GM19193 (cell line): ENCODE measurements around the gene ERN2.

Experiments used
- POLR2A ChIP-seq: IDR thresholded peaks from 4 replicates; pipeline ENCODE4 v1.6.1; 2011; ENCODE audit not compliant: insufficient read depth, insufficient read length; ENCODE audit errors: extremely low read depth

Gene ERN2

DNA sequence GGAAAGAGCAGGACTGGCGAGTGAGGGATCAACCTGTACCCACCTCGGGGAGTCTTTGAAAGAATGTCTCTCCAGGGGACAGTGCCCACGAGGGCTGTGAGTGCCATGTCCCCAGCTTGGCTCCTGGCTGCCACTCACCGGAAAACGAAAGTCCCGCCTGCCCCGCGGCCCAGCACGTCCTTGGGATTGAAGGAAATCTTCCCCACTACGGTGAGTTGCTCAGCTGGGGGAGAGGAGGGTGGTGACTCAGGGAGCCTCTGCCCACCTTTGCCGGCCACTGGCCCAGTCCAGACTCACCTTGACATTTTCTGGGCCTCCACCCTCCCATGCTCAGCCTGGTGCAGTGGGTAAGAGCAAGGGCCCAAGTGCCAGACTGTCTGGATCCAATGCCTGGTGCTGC, 17.3 kb downstream of the ERN2 start:
- TF ChIP-seq POLR2A: no peak

GRCh38 chr16:23694644-23695373, 18.2 kb downstream of the ERN2 start:
- TF ChIP-seq POLR2A: no peak

DNA sequence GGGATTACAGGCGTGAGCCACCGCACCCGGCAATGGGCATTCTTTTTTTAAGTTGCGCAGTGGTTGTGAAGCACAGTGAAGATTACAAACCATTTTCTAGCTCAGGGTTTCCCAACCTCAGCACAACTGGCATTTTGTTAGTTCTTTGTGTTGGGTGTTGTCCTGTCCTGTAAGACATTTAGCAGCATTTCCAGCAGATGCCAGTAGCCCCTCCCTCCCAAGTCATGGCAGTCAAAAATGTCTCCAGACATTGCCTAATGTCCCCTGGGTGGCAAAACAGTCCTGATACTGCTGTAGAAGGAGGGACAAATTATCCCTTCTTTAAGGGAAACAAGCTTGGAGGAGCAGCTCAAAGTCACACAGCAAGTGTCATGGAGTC, 18.8 kb downstream of the ERN2 start:
- TF ChIP-seq POLR2A: no peak

GRCh38 chr16:23692190-23692837, 20.7 kb downstream of the ERN2 start:
- no peak for TF ChIP-seq POLR2A

DNA sequence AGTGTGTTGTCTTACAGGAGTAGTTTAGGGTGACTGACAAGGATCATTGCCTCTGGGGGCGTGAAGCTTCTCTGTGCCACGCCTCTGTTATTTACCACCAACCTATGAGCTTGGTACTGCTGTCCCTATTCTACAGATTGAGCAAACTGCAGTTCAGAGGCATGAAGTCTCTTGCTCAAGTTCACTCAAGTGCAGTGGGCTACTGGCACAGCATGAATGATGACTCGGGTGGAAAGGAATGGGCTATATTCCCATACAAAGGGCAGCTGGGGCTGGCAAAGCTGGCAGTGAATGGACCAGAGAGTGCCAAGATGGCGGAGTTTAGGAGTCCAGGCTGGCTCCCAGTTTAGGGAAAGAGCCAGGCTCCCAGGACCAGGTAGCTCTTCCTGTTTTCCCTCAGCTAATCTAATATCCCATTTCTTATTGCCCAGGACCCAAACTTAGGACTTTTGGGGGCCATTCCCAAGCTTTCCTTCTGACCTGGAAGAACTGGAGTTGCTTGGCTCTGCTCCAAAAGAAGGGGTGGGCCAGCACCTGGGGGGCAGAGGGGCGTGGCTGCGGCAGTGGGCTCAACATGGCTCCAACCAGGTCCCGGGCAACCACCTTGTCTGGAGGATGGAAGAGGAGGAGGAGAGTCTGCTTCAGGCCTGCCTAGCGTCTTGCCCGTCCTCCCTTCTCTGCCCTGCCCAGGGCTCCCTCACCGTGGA, 21.4 kb downstream of the ERN2 start:
- no peak for TF ChIP-seq POLR2A

GRCh38 chr16:23690771-23691482, 22.1 kb downstream of the ERN2 start:
- TF ChIP-seq POLR2A: no peak

DNA sequence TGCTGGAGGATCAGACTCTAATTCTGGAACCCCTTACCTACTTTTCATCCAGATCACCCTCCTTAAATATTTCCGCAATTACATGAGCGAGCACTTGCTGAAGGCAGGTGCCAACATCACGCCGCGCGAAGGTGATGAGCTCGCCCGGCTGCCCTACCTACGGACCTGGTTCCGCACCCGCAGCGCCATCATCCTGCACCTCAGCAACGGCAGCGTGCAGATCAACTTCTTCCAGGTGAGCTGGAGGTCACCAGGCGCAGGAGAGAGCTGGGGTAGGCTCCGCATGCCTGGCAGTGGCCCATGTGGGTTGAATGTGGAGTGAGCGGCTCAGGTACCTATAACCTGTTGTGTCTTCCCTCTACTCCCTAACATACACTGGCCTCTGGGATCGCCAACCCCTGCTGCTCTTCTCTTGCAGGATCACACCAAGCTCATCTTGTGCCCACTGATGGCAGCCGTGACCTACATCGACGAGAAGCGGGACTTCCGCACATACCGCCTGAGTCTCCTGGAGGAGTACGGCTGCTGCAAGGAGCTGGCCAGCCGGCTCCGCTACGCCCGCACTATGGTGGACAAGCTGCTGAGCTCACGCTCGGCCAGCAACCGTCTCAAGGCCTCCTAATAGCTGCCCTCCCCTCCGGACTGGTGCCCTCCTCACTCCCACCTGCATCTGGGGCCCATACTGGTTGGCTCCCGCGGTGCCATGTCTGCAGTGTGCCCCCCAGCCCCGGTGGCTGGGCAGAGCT, 23.4 kb downstream of the ERN2 start:
- TF ChIP-seq POLR2A: no peak

GRCh38 chr16:23687034-23687808, 25.8 kb downstream of the ERN2 start:
- TF ChIP-seq POLR2A: no peak

DNA sequence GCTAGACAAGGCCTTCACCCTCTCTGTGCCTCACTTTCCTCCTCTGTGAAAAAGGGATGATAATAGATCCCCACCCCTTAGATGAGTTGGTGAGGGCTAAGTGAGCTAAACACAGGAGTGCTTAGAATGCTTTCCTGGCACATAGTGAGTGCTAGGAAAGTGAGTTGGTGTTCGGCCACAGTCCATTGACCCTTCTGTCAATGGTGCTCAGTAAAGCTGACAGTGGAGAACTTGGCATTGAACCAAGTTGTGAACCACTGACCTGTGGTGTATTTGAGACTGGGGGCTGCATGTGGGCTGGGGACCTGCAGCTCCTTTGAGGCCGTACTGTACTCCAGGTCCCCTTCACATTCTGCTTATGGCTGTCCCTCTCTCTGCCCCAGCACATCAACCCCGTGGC, 29.5 kb downstream of the ERN2 start:
- TF ChIP-seq POLR2A: no peak

DNA sequence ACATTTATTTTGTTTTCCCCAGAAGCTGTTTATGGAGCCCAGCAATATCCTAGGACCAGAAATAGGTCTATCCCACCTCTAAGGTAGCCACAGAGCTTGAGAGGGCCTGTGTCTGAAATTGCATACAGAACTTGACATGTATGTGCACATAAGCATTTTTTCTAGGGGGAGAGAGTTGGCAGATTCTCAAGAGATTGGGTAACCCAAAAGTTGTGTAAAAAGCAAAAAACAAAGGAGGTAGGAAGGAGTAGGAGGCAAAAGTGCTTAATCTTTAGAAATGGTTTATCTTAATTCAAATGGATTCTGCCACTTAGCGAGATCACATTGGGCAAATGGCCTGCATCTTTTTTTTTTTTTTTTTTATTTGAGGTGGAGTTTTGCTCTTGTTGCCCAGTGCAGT, 30.8 kb downstream of the ERN2 start:
- TF ChIP-seq POLR2A: no peak

DNA sequence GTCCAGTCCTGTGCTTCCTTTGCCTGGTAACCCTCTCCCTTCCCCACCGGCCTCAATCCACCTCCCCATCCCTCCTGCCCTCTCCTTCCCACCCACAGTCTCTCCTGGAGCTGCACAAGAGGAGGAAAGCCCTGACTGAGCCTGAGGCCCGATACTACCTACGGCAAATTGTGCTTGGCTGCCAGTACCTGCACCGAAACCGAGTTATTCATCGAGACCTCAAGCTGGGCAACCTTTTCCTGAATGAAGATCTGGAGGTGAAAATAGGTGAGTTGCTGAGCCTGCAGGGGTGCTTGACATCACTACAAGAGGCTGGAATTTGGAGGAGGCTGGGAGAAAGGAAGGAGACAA, 33.1 kb downstream of the ERN2 start:
- no peak for TF ChIP-seq POLR2A

GRCh38 chr16:23679274-23679985, 33.6 kb downstream of the ERN2 start:
- no peak for TF ChIP-seq POLR2A

GRCh38 chr16:23678430-23679273, 34.4 kb downstream of the ERN2 start, which contains the start of gene PLK1:
TSS of gene PLK1 (plus strand) at chr16:23678889. CDS start at chr16:23678933, 44 bp downstream.
- TF ChIP-seq POLR2A: peak; percentile 67

GRCh38 chr16:23676924-23677480, 36.0 kb downstream of the ERN2 start:
- TF ChIP-seq POLR2A: no peak
